ENCODE data around the gene BMPR1B. TPM values are rescaled to one million over a fixed set of nuclear protein-coding genes. Genes with fewer than 3 reads are reported as not detected.

The BMPR1B gene
- total RNA-seq, 1 experiment from 2014 or later = not detected

DNA sequence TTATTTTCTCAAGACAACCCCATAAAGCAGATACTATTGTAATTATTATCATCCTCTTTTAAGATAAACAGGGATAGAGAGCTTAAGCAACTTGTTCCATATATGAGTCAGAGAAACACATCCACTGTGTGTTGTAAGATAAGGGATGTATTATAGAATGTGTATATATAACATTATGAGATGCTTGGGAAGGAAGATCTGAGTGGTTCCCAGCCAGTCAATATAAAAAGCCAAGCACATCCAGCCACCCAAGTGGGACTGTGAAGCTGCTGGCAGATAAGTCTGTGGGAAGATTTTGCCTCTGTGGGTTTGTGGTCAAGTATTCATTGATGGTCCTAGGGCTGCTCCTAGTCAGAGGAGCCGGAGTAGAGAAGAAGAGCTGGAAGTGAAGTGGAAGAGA, 16.5 kb upstream of the BMPR1B start:
- no peak overlapping the region for H3K27ac ChIP-seq (ENCODE audit: low read depth, low read length)
- no peak overlapping the region for H3K9ac ChIP-seq (ENCODE audit: low read length)
- ChIA-PET CTCF (no interaction called here), RAD21 (ENCODE audit: low non-redundant PET in 1 of 2, low total read pairs in 2 of 2, uncharacterized antibody in 2 of 2, unreplicated experiment in 2 of 2) (no interaction called here), POLR2A (no interaction called here)
- H3K36me3 ChIP-seq (ENCODE audit: control insufficient read depth in 1 of 2, insufficient read depth in 2 of 2, low read length in 2 of 2) = no peaks in the 10 kb centered on the region
- TF ChIP-seq, protein P1, sequence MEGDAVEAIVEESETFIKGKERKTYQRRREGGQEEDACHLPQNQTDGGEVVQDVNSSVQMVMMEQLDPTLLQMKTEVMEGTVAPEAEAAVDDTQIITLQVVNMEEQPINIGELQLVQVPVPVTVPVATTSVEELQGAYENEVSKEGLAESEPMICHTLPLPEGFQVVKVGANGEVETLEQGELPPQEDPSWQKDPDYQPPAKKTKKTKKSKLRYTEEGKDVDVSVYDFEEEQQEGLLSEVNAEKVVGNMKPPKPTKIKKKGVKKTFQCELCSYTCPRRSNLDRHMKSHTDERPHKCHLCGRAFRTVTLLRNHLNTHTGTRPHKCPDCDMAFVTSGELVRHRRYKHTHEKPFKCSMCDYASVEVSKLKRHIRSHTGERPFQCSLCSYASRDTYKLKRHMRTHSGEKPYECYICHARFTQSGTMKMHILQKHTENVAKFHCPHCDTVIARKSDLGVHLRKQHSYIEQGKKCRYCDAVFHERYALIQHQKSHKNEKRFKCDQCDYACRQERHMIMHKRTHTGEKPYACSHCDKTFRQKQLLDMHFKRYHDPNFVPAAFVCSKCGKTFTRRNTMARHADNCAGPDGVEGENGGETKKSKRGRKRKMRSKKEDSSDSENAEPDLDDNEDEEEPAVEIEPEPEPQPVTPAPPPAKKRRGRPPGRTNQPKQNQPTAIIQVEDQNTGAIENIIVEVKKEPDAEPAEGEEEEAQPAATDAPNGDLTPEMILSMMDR (IDR thresholded peaks at IDR 0.05 in 2 of 3, conservative IDR thresholded peaks at IDR 0.05 in 1 of 3; ENCODE audit: borderline replicate concordance in 1 of 3, insufficient read depth in 1 of 3, low read depth in 2 of 3, low read length in 2 of 3) = no peak
- TF ChIP-seq, protein P2, sequence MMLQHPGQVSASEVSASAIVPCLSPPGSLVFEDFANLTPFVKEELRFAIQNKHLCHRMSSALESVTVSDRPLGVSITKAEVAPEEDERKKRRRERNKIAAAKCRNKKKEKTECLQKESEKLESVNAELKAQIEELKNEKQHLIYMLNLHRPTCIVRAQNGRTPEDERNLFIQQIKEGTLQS (IDR thresholded peaks at IDR 0.05) = no peak
- no peak for TF ChIP-seq TCF7L2 (IDR thresholded peaks at IDR 0.05; ENCODE audit: borderline replicate concordance, extremely low read depth, insufficient read depth, insufficient read length)
- TF ChIP-seq CEBPB (IDR thresholded peaks at IDR 0.05; ENCODE audit: low read depth) = no peak
- TF ChIP-seq SRF (IDR thresholded peaks at IDR 0.05; ENCODE audit: low read depth) = no peak
- no peak for TF ChIP-seq ZNF274 (IDR thresholded peaks at IDR 0.05; ENCODE audit: low read depth, low read length)
- no peak for TF ChIP-seq EZH2 (IDR thresholded peaks at IDR 0.05)
- no peak for TF ChIP-seq YY1 (IDR thresholded peaks at IDR 0.05; ENCODE audit: extremely low read depth, insufficient replicate concordance, low read depth, low read length)
- TF ChIP-seq JUND (IDR thresholded peaks at IDR 0.05) = no peak
- TF ChIP-seq EGR1 (IDR thresholded peaks at IDR 0.05; ENCODE audit: low read depth) = no peak
- TF ChIP-seq ZFX (IDR thresholded peaks at IDR 0.05) = no peak
- TF ChIP-seq POLR2A (IDR thresholded peaks at IDR 0.05; ENCODE audit: borderline replicate concordance, extremely low read depth, insufficient read depth, insufficient read length) = no peak
- TF ChIP-seq SP1 (IDR thresholded peaks at IDR 0.05; ENCODE audit: low read depth) = no peak
- TF ChIP-seq, protein P3, sequence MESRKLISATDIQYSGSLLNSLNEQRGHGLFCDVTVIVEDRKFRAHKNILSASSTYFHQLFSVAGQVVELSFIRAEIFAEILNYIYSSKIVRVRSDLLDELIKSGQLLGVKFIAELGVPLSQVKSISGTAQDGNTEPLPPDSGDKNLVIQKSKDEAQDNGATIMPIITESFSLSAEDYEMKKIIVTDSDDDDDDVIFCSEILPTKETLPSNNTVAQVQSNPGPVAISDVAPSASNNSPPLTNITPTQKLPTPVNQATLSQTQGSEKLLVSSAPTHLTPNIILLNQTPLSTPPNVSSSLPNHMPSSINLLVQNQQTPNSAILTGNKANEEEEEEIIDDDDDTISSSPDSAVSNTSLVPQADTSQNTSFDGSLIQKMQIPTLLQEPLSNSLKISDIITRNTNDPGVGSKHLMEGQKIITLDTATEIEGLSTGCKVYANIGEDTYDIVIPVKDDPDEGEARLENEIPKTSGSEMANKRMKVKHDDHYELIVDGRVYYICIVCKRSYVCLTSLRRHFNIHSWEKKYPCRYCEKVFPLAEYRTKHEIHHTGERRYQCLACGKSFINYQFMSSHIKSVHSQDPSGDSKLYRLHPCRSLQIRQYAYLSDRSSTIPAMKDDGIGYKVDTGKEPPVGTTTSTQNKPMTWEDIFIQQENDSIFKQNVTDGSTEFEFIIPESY (IDR thresholded peaks at IDR 0.05; ENCODE audit: extremely low read depth, insufficient replicate concordance, low read length) = no peak
- no peak for TF ChIP-seq SIN3A (IDR thresholded peaks at IDR 0.05; ENCODE audit: low read depth)
- H3K79me2 ChIP-seq (ENCODE audit: insufficient read depth, low read length) = no peaks in the 10 kb centered on the region
- no peak for ATAC-seq
- BruUV-seq (replicated peaks) = no TSS peak
- no peaks in the 10 kb centered on the region for H3K9me3 ChIP-seq (ENCODE audit: control insufficient read depth in 1 of 2, insufficient read depth in 1 of 2, low read depth in 1 of 2, low read length in 2 of 2)
- no peak overlapping the region for H3K4me3 ChIP-seq (replicated peaks in 1 of 2; ENCODE audit: low read depth in 1 of 2, low read length in 2 of 2)
- no peak overlapping the region for H2AFZ ChIP-seq (ENCODE audit: low read depth, low read length, poor library complexity, severe bottlenecking)
- no peaks in the 10 kb centered on the region for H4K20me1 ChIP-seq (ENCODE audit: insufficient read depth)
- H3K4me2 ChIP-seq (ENCODE audit: low read length) = no peak overlapping the region
- no peaks in the 10 kb centered on the region for H3K9me2 ChIP-seq (ENCODE audit: insufficient read depth)
- H3K4me1 ChIP-seq (ENCODE audit: control insufficient read depth in 1 of 2, insufficient read depth in 2 of 2, low read length in 2 of 2) = no peaks in the 10 kb centered on the region
- no peak for DNase-seq (ENCODE audit: low read depth, low spot score)
- intact Hi-C loops (cut with micrococcal nuclease) = no loop called here
- no peaks in the 10 kb centered on the region for H3K27me3 ChIP-seq (ENCODE audit: insufficient read depth, low read length)

All from HCT116 (cell line).